Fibroblast of pulmonary artery (primary cell): ENCODE measurements around the gene CDH23.
A peak's percentile ranks its signal among the peaks of the same experiment; 100 is the strongest.

ENCODE experiments used
- DNase-seq: peaks from one replicate; pipeline ENCODE4 v3.0.0-alpha.2; 2010; ENCODE audit warnings: low read depth
- H3K4me3 ChIP-seq: replicated peaks from 2 replicates; pipeline ENCODE4 v1.5.1; 2011; ENCODE audit warnings: low read depth, mild to moderate bottlenecking, control low read depth, low read length, moderate library complexity
- TF ChIP-seq, protein P1 (sequence below): IDR thresholded peaks from 2 replicates; pipeline ENCODE4 v1.5.1; 2011; ENCODE audit warnings: mild to moderate bottlenecking, control low read depth, low read length, inconsistent platforms; ENCODE audit errors: missing control alignments

Gene CDH23

DNA sequence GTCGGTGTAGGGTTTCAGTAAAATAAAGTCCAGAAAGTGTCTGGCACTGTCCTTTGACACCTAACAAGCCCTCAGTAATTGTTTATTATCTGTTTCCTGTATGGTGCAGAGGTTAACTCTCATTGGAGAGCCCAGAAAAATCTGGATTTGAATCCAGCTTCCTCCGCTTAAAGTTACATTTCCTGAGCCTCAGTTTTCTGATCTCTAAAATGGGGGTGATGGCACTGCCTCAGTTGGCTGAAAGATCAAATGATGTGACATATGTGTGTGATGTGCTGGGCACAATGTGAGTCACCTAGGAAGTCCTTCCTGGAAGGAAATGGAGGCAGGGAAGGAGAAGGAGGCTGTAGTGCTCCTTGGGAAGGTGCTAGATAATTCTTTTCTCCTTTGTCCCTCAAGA is 14.7 kb upstream of the CDH23 start:
- TF ChIP-seq, protein P1, sequence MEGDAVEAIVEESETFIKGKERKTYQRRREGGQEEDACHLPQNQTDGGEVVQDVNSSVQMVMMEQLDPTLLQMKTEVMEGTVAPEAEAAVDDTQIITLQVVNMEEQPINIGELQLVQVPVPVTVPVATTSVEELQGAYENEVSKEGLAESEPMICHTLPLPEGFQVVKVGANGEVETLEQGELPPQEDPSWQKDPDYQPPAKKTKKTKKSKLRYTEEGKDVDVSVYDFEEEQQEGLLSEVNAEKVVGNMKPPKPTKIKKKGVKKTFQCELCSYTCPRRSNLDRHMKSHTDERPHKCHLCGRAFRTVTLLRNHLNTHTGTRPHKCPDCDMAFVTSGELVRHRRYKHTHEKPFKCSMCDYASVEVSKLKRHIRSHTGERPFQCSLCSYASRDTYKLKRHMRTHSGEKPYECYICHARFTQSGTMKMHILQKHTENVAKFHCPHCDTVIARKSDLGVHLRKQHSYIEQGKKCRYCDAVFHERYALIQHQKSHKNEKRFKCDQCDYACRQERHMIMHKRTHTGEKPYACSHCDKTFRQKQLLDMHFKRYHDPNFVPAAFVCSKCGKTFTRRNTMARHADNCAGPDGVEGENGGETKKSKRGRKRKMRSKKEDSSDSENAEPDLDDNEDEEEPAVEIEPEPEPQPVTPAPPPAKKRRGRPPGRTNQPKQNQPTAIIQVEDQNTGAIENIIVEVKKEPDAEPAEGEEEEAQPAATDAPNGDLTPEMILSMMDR = no peak

DNA sequence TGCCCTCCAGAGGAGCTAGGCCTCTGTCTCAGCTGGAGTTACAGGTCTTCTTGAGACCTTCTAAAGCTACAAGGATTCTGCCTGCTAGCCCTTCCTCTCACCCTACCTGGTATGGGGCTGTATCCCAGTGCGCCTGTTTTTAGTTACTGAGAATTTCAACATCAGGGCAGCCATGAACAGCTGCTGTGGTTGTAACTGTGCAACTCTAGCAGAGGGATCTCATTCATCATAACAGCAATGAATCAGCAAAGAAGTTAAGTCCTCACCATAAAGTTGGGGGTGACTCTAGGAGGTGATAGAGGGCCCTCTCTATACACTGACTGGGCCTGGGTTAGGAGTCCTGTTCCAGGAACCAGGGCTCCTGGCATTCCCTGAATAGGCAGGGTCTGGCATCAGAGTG is 14.0 kb upstream of the CDH23 start:
- DNase-seq = no peak
- TF ChIP-seq, protein P1 = no peak
- no peak overlapping the region for H3K4me3 ChIP-seq

More for the DNA sequence above, 14.7 kb upstream of the CDH23 start:
- H3K4me3 ChIP-seq = no peak overlapping the region
- DNase-seq = no peak

DNA sequence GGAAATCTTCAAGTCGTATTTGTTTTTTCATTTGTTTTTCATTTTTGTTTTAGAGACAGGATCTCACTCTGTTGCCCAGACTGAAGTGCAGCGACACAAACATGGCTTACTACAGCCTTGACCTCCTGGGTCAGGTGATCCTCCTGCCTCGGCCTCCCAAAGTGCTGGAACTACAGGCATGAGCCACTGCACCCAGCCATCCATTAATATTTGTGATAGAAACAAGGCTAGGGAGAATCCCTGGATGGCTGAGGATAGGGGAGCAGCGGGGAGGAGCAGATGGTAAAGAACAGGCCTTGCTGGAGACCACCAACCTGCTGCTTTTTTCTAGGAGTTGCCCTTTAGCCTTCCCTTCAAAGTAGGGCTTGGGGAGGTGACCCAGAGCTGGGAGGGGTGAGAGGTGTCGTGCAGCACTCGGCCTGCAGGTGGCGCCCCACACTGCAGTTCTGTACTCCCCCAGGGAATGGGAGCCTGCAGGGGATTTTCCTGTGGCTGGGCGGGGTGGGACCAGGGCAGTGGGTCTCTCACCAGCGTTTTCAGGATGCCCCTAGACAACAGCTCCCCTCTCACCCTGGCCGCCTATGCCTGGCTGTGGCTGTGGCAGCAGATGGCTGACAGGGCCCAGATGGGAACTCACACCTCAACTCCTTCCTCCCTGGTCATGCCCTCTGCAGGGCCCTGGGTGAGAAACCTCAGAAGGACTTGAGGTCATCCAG is 12.6 kb upstream of the CDH23 start:
- peak; percentile 48 for DNase-seq
- TF ChIP-seq, protein P1 = peak; percentile 89
- H3K4me3 ChIP-seq = no peak overlapping the region

DNA sequence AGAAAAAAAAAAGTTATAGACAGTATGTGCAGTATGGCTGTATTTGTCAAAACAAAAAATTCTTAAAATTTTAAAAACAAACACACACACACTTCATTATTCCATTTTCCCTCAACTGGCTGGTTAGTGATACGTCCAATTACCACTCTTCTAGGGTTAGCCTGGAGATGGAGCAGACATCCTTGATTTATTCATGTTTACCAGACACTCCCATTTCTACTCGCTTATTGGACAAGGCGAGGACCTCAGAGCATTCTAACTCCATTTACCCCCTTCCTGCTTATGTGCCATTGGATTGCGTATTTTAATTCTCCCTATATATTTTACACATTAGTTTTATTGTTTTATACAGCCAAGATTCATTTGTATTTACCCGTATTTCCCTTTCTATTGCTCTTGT is 8.5 kb upstream of the CDH23 start:
- TF ChIP-seq, protein P1 = no peak
- no peak overlapping the region for H3K4me3 ChIP-seq
- DNase-seq = no peak

DNA sequence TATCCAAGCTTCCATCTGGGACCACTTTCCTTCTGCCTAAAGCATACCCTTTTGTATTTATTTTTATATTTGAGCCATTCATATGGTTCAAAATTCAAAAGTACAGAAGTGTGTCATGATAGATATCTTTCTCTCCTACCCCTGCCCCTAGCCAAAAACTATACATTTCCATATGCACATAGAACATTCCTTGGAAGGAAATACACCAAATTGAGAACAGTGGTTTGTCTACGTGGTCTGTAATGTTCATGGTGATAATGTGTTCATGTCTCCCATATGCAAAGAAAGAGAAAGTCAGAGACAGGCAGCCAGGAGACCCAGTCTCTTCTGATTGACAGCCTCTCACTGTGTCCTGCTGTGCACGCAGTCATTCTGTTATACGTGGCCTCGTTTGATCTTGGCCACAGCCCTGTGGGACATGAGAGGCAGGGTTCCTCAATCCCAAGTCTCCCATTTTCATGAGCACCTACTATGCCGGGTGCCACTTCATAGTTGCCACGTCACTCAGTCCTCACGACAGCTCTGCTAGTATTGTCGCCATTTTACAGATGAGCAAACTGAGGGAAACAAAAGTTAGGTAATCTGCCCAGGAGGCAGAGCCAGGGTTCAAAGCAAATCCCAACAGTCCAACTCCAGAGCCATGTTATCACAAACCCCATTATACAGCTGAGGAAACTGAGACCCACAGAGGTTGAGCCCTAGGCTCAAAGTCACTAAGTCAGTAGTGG is 8.0 kb upstream of the CDH23 start:
- DNase-seq = no peak
- no peak overlapping the region for H3K4me3 ChIP-seq
- TF ChIP-seq, protein P1 = no peak

DNA sequence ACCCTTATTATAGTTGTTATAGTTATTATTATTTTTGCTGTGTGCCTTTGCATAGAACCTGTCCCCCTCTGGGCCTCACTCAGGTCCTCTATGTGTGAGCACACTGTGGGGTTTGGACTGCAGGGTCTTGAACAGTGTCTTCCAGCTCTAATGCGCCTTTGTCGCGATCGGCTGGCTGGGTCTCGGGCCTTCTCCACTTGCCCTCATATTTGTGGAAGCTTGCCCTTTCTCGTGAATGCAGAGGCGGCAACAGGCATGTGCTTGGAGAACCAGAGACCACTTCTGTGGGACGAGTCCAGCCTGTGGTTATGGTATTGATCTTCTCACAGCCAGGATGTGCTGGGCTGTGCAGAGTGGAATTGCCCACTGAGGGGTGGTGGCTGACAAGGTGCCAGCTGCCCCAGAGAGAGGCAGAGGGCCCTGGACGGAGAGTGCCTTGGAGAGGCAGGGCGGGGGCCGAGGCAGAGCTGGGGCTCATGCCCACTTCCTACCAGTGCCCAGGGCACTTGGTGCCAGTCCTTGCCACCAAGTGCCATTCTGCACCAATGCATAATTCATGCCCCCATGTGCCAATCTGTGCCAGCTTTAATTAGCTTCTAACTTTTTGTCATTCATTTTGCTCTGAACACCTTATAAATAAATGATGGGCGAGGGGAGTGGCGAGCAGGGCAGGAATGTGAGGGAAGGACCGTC is 6.8 kb upstream of the CDH23 start:
- no peak overlapping the region for H3K4me3 ChIP-seq
- no peak for DNase-seq
- TF ChIP-seq, protein P1 = no peak
